ENCODE data around the gene SMIM36. TPM values are rescaled to one million over a fixed set of nuclear protein-coding genes. Genes with fewer than 3 reads are reported as not detected.
A peak's percentile ranks its signal among the peaks of the same experiment; 100 is the strongest.

SMIM36 gene
- total RNA-seq, 4 donors from 2014 or later, result not detected

GRCh38 chr17:55430541-55431288 is 80.5 kb downstream of the SMIM36 start:
- Histone ChIP-seq H3K4me3 (no peak overlapping the region), H3K27ac (replicated peaks in 1 of 4) (peak overlapping the region in 2 of 4 donors; percentile 18 to 45), H3K27me3 (no peaks in the 10 kb centered on the region), H3K9me3 (no peaks in the 10 kb centered on the region), H3K4me1 (peaks cover 6 to 35% (median 30%) of the 10 kb centered on the region in 4 donors), H3K36me3 (no peaks in the 10 kb centered on the region)
- intact Hi-C loops (cut with DNase I), result no loop called here
- no peak for DNase-seq (ENCODE audit: extremely low spot score)
- TF ChIP-seq CTCF (IDR thresholded peaks at IDR 0.05), result no peak
- TF ChIP-seq POLR2A (IDR thresholded peaks at IDR 0.05; ENCODE audit: low read depth), result no peak
- no peak for TF ChIP-seq POLR2AphosphoS5 (IDR thresholded peaks at IDR 0.05)
- no peak for TF ChIP-seq EP300 (IDR thresholded peaks at IDR 0.05)
- WGBS, result 61% methylated on average over 4 of the region's 4 CpGs

GRCh38 chr17:55427587-55427882 is 83.7 kb downstream of the SMIM36 start:
- no peaks in the 10 kb centered on the region for H3K36me3 ChIP-seq
- intact Hi-C loops (cut with DNase I), result no loop called here
- DNase-seq (ENCODE audit: extremely low spot score), result no peak
- H3K4me3 ChIP-seq, result no peak overlapping the region
- peak overlapping the region in 1 of 4 donors; percentile 25 for H3K27ac ChIP-seq (replicated peaks in 1 of 4)
- H3K4me1 ChIP-seq, result peaks cover 6 to 24% (median 17%) of the 10 kb centered on the region in 4 donors
- TF ChIP-seq EP300 (IDR thresholded peaks at IDR 0.05) (no peak), POLR2A (IDR thresholded peaks at IDR 0.05; ENCODE audit: low read depth) (no peak), CTCF (IDR thresholded peaks at IDR 0.05) (no peak), POLR2AphosphoS5 (IDR thresholded peaks at IDR 0.05) (no peak)
- H3K9me3 ChIP-seq, result no peaks in the 10 kb centered on the region
- WGBS, result 97% methylated on average over 2 of the region's 2 CpGs
- no peaks in the 10 kb centered on the region for H3K27me3 ChIP-seq

GRCh38 chr17:55426851-55427586 is 84.2 kb downstream of the SMIM36 start:
- Histone ChIP-seq H3K27ac (replicated peaks in 1 of 4) (peak overlapping the region in 1 of 4 donors; percentile 25), H3K4me1 (peaks cover 10 to 24% (median 20%) of the 10 kb centered on the region in 4 donors), H3K36me3 (no peaks in the 10 kb centered on the region), H3K4me3 (no peak overlapping the region), H3K27me3 (no peaks in the 10 kb centered on the region), H3K9me3 (no peaks in the 10 kb centered on the region)
- DNase-seq (ENCODE audit: extremely low spot score), result no peak
- 41% methylated on average over 2 of the region's 2 CpGs for WGBS
- no peak for TF ChIP-seq CTCF (IDR thresholded peaks at IDR 0.05)
- peak in 1 of 2 donors; percentile 20 for TF ChIP-seq POLR2AphosphoS5 (IDR thresholded peaks at IDR 0.05)
- intact Hi-C loops (cut with DNase I), result no loop called here

GRCh38 chr17:55424893-55425540 is 86.2 kb downstream of the SMIM36 start:
- Histone ChIP-seq H3K36me3 (no peaks in the 10 kb centered on the region), H3K4me1 (peaks cover 8 to 17% (median 16%) of the 10 kb centered on the region in 4 donors), H3K4me3 (no peak overlapping the region), H3K9me3 (no peaks in the 10 kb centered on the region), H3K27me3 (no peaks in the 10 kb centered on the region), H3K27ac (replicated peaks in 1 of 4) (no peak overlapping the region)
- intact Hi-C loops (cut with DNase I), result loop anchor here (5.0 kb wide), 1 partner anchor 72 kb away; no protein-coding TSS in a partner anchor
- DNase-seq (ENCODE audit: extremely low spot score), result no peak
- no peak for TF ChIP-seq CTCF (IDR thresholded peaks at IDR 0.05)
- no peak for TF ChIP-seq POLR2AphosphoS5 (IDR thresholded peaks at IDR 0.05)
- no peak for TF ChIP-seq EP300 (IDR thresholded peaks at IDR 0.05)
- no peak for TF ChIP-seq POLR2A (IDR thresholded peaks at IDR 0.05; ENCODE audit: low read depth)
- WGBS, result 78% methylated on average over 4 of the region's 4 CpGs
